ENCODE data around the gene TWF2. TPM values are rescaled to one million over a fixed set of nuclear protein-coding genes. Genes with fewer than 3 reads are reported as not detected.

The TWF2 gene
- total RNA-seq, 1 donor from 2014 or later, result 50.4 TPM

DNA sequence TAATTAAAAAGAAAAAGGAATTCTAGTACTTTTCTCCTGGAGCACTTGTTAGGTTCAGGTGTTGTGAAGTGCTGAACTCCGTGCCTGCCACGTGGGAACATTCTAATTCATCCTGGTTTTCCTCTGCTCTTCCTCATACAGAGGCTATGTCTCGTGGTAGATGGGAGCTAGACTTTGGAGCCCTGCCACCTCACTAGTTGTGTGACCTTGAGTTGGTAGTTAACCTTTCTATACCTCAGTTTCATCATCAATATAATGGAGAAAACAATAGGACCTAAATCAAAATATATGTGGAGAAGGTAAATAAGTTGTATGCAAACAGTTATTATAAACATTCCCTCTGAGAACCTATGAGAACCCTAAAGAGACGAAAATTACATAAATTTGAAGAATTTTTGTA, 30.4 kb downstream of the TWF2 start:
- H3K27ac ChIP-seq, result no peak overlapping the region
- H3K36me3 ChIP-seq, result peaks cover 100% of the 10 kb centered on the region
- H3K4me1 ChIP-seq, result peaks cover 16% of the 10 kb centered on the region
- H3K4me3 ChIP-seq, result no peak overlapping the region
- TF ChIP-seq, protein P1, sequence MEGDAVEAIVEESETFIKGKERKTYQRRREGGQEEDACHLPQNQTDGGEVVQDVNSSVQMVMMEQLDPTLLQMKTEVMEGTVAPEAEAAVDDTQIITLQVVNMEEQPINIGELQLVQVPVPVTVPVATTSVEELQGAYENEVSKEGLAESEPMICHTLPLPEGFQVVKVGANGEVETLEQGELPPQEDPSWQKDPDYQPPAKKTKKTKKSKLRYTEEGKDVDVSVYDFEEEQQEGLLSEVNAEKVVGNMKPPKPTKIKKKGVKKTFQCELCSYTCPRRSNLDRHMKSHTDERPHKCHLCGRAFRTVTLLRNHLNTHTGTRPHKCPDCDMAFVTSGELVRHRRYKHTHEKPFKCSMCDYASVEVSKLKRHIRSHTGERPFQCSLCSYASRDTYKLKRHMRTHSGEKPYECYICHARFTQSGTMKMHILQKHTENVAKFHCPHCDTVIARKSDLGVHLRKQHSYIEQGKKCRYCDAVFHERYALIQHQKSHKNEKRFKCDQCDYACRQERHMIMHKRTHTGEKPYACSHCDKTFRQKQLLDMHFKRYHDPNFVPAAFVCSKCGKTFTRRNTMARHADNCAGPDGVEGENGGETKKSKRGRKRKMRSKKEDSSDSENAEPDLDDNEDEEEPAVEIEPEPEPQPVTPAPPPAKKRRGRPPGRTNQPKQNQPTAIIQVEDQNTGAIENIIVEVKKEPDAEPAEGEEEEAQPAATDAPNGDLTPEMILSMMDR (IDR thresholded peaks at IDR 0.05), result no peak
- ATAC-seq, result no peak
- no peaks in the 10 kb centered on the region for H3K27me3 ChIP-seq
- intact Hi-C loops (cut with DNase I), result no loop called here
- no peaks in the 10 kb centered on the region for H3K9me3 ChIP-seq
- DNase-seq, result no peak

DNA sequence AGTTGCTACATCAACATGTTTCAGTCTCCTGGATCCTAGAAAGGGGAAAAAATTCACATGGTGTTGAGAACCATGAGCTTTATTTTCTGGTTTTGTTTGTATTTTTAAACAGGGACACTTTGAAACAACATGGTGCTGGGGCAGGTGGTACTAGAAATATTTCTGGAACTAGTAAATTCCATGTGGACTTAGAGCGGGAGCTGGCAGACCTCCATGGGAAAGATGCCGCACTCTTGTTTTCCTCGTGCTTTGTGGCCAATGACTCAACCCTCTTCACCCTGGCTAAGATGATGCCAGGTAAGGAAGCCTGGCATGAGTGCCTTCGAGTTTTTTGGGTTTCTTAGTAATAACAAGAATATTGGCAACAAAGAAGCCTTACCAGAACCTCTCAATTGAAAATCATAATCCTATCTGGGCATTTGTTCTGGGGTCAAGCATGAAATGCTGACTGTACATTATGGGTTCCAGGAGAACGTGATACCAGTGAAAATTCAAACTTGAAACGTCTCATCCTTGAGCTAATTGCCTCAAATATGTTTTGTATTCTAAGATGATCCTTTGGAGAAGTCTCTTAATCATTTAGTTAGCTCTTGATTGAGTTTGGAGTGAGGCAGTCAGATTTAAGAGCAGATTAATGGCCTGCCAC, 33.1 kb downstream of the TWF2 start:
- no peaks in the 10 kb centered on the region for H3K9me3 ChIP-seq
- H3K4me1 ChIP-seq, result peaks cover 32% of the 10 kb centered on the region
- TF ChIP-seq, protein P1 (IDR thresholded peaks at IDR 0.05), result no peak
- no peak for DNase-seq
- H3K27me3 ChIP-seq, result no peaks in the 10 kb centered on the region
- ATAC-seq, result peak; percentile 35
- intact Hi-C loops (cut with DNase I), result no loop called here
- H3K27ac ChIP-seq, result no peak overlapping the region
- H3K4me3 ChIP-seq, result no peak overlapping the region
- peaks cover 97% of the 10 kb centered on the region for H3K36me3 ChIP-seq

DNA sequence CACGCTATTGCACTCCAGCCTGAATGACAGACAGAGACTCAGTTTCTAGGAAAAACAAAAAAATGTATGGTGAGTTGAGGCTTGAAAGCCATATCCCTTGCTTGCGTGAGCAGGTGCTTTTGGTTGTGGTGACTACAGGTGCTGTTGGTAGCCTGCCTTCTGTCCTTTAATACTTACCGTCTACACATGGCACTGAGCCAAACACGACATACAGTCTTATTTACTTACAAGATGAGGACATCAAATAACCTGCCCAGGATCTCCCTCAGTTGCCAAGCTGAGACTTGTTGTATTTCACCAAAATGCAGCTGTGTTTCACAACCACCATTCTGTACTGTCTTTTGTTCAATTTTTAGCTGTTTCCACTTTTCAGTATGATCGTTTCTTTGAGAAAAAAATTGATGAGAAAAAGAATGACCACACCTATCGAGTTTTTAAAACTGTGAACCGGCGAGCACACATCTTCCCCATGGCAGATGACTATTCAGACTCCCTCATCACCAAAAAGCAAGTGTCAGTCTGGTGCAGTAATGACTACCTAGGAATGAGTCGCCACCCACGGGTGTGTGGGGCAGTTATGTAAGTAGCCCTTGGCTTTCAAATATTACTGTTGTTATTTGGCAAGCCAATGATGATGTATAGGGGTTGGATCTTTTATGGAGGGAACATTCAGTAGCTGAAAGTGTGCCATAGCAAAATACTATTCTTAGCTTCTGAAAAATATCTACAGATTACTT, 34.5 kb downstream of the TWF2 start:
- TF ChIP-seq, protein P1 (IDR thresholded peaks at IDR 0.05), result no peak
- Histone ChIP-seq H3K27me3 (no peaks in the 10 kb centered on the region), H3K27ac (no peak overlapping the region), H3K9me3 (no peaks in the 10 kb centered on the region), H3K4me1 (peaks cover 41% of the 10 kb centered on the region), H3K36me3 (peaks cover 89% of the 10 kb centered on the region), H3K4me3 (no peak overlapping the region)
- DNase-seq (no peak), ATAC-seq (peak; percentile 34)
- intact Hi-C loops (cut with DNase I), result no loop called here

DNA sequence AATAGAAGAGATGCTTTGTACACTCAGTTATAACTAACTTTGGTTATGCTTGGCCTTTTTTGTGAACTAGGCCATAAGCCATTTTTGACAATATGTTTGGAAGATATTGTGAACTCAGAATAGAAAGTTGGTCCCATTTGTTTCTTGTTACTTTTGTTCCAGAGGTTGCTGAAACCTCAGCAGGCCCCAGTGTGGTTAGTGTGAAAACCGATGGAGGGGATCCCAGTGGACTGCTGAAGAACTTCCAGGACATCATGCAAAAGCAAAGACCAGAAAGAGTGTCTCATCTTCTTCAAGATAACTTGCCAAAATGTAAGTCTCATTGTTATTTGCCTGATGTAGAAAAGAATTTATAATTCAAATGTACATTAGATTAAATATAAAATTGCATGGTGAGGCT, 35.3 kb downstream of the TWF2 start:
- no peak for ATAC-seq
- TF ChIP-seq, protein P1 (IDR thresholded peaks at IDR 0.05), result no peak
- intact Hi-C loops (cut with DNase I), result no loop called here
- Histone ChIP-seq H3K27me3 (no peaks in the 10 kb centered on the region), H3K4me3 (no peak overlapping the region), H3K4me1 (peaks cover 49% of the 10 kb centered on the region), H3K36me3 (peaks cover 81% of the 10 kb centered on the region), H3K27ac (no peak overlapping the region), H3K9me3 (no peaks in the 10 kb centered on the region)
- DNase-seq, result no peak

DNA sequence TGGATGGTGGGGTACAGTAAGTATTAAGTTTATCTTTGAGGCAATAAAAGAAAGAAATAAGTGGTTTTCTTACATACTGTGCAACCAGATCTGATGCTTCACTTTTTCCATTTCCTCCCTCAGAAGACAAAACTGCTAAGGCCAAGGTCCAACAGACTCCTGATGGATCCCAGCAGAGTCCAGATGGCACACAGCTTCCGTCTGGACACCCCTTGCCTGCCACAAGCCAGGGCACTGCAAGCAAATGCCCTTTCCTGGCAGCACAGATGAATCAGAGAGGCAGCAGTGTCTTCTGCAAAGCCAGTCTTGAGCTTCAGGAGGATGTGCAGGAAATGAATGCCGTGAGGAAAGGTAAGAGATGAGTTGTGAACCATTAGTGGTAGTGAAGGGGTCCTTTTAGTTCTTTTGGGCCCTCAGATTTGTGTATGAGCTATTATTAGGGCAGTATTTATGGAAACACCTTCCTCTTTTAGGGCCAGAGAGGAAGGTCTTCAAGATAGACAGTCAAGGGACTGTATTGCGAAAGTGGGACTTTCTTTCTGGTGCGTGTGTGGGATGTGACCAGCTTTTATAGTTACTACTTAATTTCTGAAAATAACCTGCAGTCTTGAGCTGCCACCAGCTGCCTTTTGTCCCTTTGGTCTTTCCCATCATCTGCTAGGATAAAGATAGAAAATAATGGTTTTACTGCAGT, 36.4 kb downstream of the TWF2 start:
- DNase-seq, result no peak
- no peaks in the 10 kb centered on the region for H3K27me3 ChIP-seq
- intact Hi-C loops (cut with DNase I), result no loop called here
- peak overlapping the region; percentile 4 for H3K27ac ChIP-seq
- peaks cover 51% of the 10 kb centered on the region for H3K4me1 ChIP-seq
- peak; percentile 34 for ATAC-seq
- TF ChIP-seq, protein P1 (IDR thresholded peaks at IDR 0.05), result no peak
- H3K9me3 ChIP-seq, result no peaks in the 10 kb centered on the region
- H3K4me3 ChIP-seq, result no peak overlapping the region
- peaks cover 69% of the 10 kb centered on the region for H3K36me3 ChIP-seq
